Ishikawa (cell line): Measurements from ENCODE around the gene CTDP1.

Source experiments
- CREB1 ChIP-seq: IDR thresholded peaks from 2 replicates; pipeline ENCODE4 v1.6.1; 2012; ENCODE audit warnings: low read depth
- EGR1 ChIP-seq: IDR thresholded peaks from 2 replicates; pipeline ENCODE4 v1.6.1; 2012
- EP300 ChIP-seq: IDR thresholded peaks from 2 replicates; pipeline ENCODE4 v1.6.1; 2012; ENCODE audit warnings: borderline replicate concordance
- MAX ChIP-seq: IDR thresholded peaks from 2 replicates; pipeline ENCODE4 v1.6.1; 2012
- NFIC ChIP-seq: IDR thresholded peaks from 2 replicates; pipeline ENCODE4 v1.6.1; 2012
- RAD21 ChIP-seq: IDR thresholded peaks from 2 replicates; pipeline ENCODE4 v1.6.1; 2012; ENCODE audit warnings: low read depth
- REST ChIP-seq: IDR thresholded peaks from 2 replicates; pipeline ENCODE4 v1.6.1; 2012; ENCODE audit warnings: low read depth, mild to moderate bottlenecking
- TAF1 ChIP-seq: IDR thresholded peaks from 2 replicates; pipeline ENCODE4 v1.6.1; 2012; ENCODE audit warnings: low read depth, mild to moderate bottlenecking
- TCF12 ChIP-seq: IDR thresholded peaks from 2 replicates; pipeline ENCODE4 v1.6.1; 2012; ENCODE audit warnings: low read depth
- TEAD4 ChIP-seq: IDR thresholded peaks from 2 replicates; pipeline ENCODE4 v1.6.1; 2012
- YY1 ChIP-seq: IDR thresholded peaks from 2 replicates; pipeline ENCODE4 v1.6.1; 2012; ENCODE audit warnings: low read depth

- TF ChIP-seq RAD21 (no peak), CREB1 (no peak), NFIC (no peak), MAX (no peak), TAF1 (no peak), EP300 (no peak), EGR1 (no peak), TEAD4 (no peak), YY1 (no peak), TCF12 (no peak), REST (no peak)
Observed at GRCh38 chr18:79732721-79733025, 53.1 kb downstream of the CTDP1 start.
